Adrenal gland (tissue), 5 donors: ENCODE results near the gene RPTOR.

ENCODE experiments used
- CTCF ChIP-seq, 6 experiments: fragments of 450-650 bp in 4 of 6; fragments of 200-600 bp in 2 of 6; sonication (generic) in 1 of 6; IDR thresholded peaks; 1 replicate in 5 of 6; 2 replicates in 1 of 6; pipeline versions ENCODE4 v1.5.1 to v1.8.0; 2016 to 2021; ENCODE audit warnings: antibody characterized with exemption in 6 of 6, mild to moderate bottlenecking in 2 of 6, moderate library complexity in 1 of 6
- POLR2A ChIP-seq, 2 donors: fragments of 450-650 bp; IDR thresholded peaks; one replicate each; pipeline ENCODE4 v1.6.1; 2017; ENCODE audit warnings: antibody characterized with exemption in 2 of 2, mild to moderate bottlenecking in 2 of 2, moderate library complexity in 1 of 2
- donor health status: DM: no; HTN: no; CAD: no.

GRCh38 chr17:80599546-80600305, 55.1 kb downstream of the RPTOR start:
- TF ChIP-seq CTCF (IDR thresholded peaks at IDR 0.05): no peak
- no peak for TF ChIP-seq POLR2A (IDR thresholded peaks at IDR 0.05)
